Neutrophil (primary cell): ENCODE results near the gene ASB14.
"Not testable (repeated sequence)": the region's sequence is repeated elsewhere in the genome, so short reads cannot be mapped to it uniquely, and the experiment has no call there.

ENCODE experiments used
- H3K27ac ChIP-seq: fragments of 200-600 bp; sonication (generic); 2 replicates; pipeline ENCODE4 v1.5.1; 2016; ENCODE audit warnings: mild to moderate bottlenecking, moderate library complexity
- H3K27me3 ChIP-seq: fragments of 200-600 bp; sonication (generic); 2 replicates; pipeline ENCODE4 v1.6.0; 2016; ENCODE audit warnings: mild to moderate bottlenecking
- H3K36me3 ChIP-seq: fragments of 200-600 bp; sonication (generic); 2 replicates; pipeline ENCODE4 v1.5.1; 2017
- H3K4me1 ChIP-seq, 2 experiments: fragments of 200-600 bp in 1 of 2; sonication (generic) in 1 of 2; 1 replicate in 1 of 2; 2 replicates in 1 of 2; pipeline versions ENCODE4 v1.5.1 to v1.6.1; 2013 to 2016; ENCODE audit warnings: low read depth in 1 of 2, low read length in 1 of 2, mild to moderate bottlenecking in 1 of 2, moderate library complexity in 1 of 2; ENCODE audit not compliant: control insufficient read depth in 1 of 2, insufficient read depth in 1 of 2
- H3K4me3 ChIP-seq, 2 experiments: fragments of 200-600 bp in 1 of 2; sonication (generic) in 1 of 2; 1 replicate in 1 of 2; 2 replicates in 1 of 2; pipeline ENCODE4 v1.5.1; 2013 to 2016; ENCODE audit warnings: low read depth in 1 of 2, low read length in 1 of 2, mild to moderate bottlenecking in 1 of 2, moderate library complexity in 1 of 2
- H3K9me3 ChIP-seq: fragments of 200-600 bp; sonication (generic); 2 replicates; pipeline ENCODE4 v1.5.1; 2016
- CTCF ChIP-seq: fragments of 200-600 bp; sonication (generic); IDR thresholded peaks from 2 replicates; pipeline ENCODE4 v1.5.1; 2016; ENCODE audit warnings: antibody characterized with exemption

Gene ASB14

GRCh38 chr3:57314204-57314603 is 21.7 kb upstream of the ASB14 start:
- Histone ChIP-seq H3K4me3 (no peak overlapping the region), H3K4me1 (no peaks in the 10 kb centered on the region), H3K36me3 (no peaks in the 10 kb centered on the region), H3K27ac (no peak overlapping the region), H3K9me3 (no peaks in the 10 kb centered on the region), H3K27me3 (no peaks in the 10 kb centered on the region)
- TF ChIP-seq CTCF = no peak

GRCh38 chr3:57309769-57310360 is 17.4 kb upstream of the ASB14 start:
- no peaks in the 10 kb centered on the region for H3K27me3 ChIP-seq
- H3K9me3 ChIP-seq = no peaks in the 10 kb centered on the region
- H3K27ac ChIP-seq = no peak overlapping the region
- no peak overlapping the region for H3K4me3 ChIP-seq
- no peaks in the 10 kb centered on the region for H3K4me1 ChIP-seq
- H3K36me3 ChIP-seq = no peaks in the 10 kb centered on the region
- no peak for TF ChIP-seq CTCF

GRCh38 chr3:57303520-57303919 is 11.0 kb upstream of the ASB14 start:
- H3K36me3 ChIP-seq, H3K9me3 ChIP-seq, H3K27ac ChIP-seq, H3K27me3 ChIP-seq, H3K4me1 ChIP-seq, H3K4me3 ChIP-seq: not testable (repeated sequence)

GRCh38 chr3:57298041-57298440 is 5.6 kb upstream of the ASB14 start:
- H3K36me3 ChIP-seq = no peaks in the 10 kb centered on the region
- H3K4me3 ChIP-seq = no peak overlapping the region
- H3K27ac ChIP-seq = no peak overlapping the region
- H3K4me1 ChIP-seq = no peaks in the 10 kb centered on the region
- peaks cover 6% of the 10 kb centered on the region for H3K27me3 ChIP-seq
- TF ChIP-seq CTCF = no peak
- H3K9me3 ChIP-seq = no peaks in the 10 kb centered on the region

GRCh38 chr3:57292897-57293526 is 527 bp upstream of the ASB14 start:
- Histone ChIP-seq H3K27me3 (no peaks in the 10 kb centered on the region), H3K27ac (no peak overlapping the region), H3K9me3 (no peaks in the 10 kb centered on the region), H3K36me3 (no peaks in the 10 kb centered on the region), H3K4me3 (no peak overlapping the region), H3K4me1 (no peaks in the 10 kb centered on the region)
- TF ChIP-seq CTCF = no peak

GRCh38 chr3:57288403-57288802 is 4.1 kb downstream of the ASB14 start:
- H3K27ac ChIP-seq = no peak overlapping the region

More at GRCh38 chr3:57288403-57288802, 4.1 kb downstream of the ASB14 start:
- H3K27me3 ChIP-seq = no peaks in the 10 kb centered on the region
- no peaks in the 10 kb centered on the region for H3K9me3 ChIP-seq
- no peak overlapping the region for H3K4me3 ChIP-seq
- no peaks in the 10 kb centered on the region for H3K36me3 ChIP-seq
- TF ChIP-seq CTCF = no peak
- H3K4me1 ChIP-seq = no peaks in the 10 kb centered on the region
